Colonic mucosa (tissue), 4 donors: Measurements from ENCODE around the gene SPDYE1. TPM values are rescaled to one million over a fixed set of nuclear protein-coding genes. Genes with fewer than 3 reads are reported as not detected.

Experiments
- DNase-seq: peaks from one replicate; pipeline ENCODE4 v3.0.0-alpha.2; 2020
- H3K27ac ChIP-seq: fragments of 200-600 bp; one replicate; pipeline ENCODE4 v1.8.0; 2021
- H3K27me3 ChIP-seq: fragments of 200-600 bp; one replicate; pipeline ENCODE4 v1.8.0; 2021
- H3K36me3 ChIP-seq: fragments of 200-600 bp; one replicate; pipeline ENCODE4 v1.8.0; 2021
- H3K4me1 ChIP-seq: fragments of 200-600 bp; one replicate; pipeline ENCODE4 v1.8.0; 2021; ENCODE audit warnings: mild to moderate bottlenecking
- H3K4me3 ChIP-seq: fragments of 200-600 bp; one replicate; pipeline ENCODE4 v1.8.0; 2021
- H3K9ac ChIP-seq, 2 donors: one replicate each; pipeline ENCODE4 v1.7.0; 2013; ENCODE audit warnings: control low read depth in 2 of 2, low read depth in 2 of 2, low read length in 2 of 2
- H3K9me3 ChIP-seq: fragments of 200-600 bp; one replicate; pipeline ENCODE4 v1.8.0; 2021
- intact Hi-C: fragments of 100-400 bp; cut with DNase I; formaldehyde crosslinking; loops from one replicate; pipeline ENCODE4 v1.14.1; 2022
- microRNA-seq: library from miRNA; unstranded; fragments of <30 nt; microRNA quantifications from one replicate; pipeline ENCODE4, GENCODE V29; 2019
- total RNA-seq, 2 donors: library from RNA; stranded (reverse); fragmentation: NEBNext Ultra II Directional in 1 of 2; extraction: Animal tissue kit (Norgen Biotek cat#: 25700) in 1 of 2; gene quantifications; one replicate each; pipeline ENCODE4 v1.2.1, GENCODE V29; 2021
- TF ChIP-seq, protein P1 (sequence below): fragments of 200-600 bp; IDR thresholded peaks from one replicate; pipeline ENCODE4 v1.8.0; 2022; ENCODE audit warnings: antibody characterized with exemption, mild to moderate bottlenecking
- donor health status: healthy.
- donor health status: DM: no; HTN: no; CAD: no.
- donor health status: DM: no; HTN: no; CAD: no.

SPDYE1 gene
- total RNA-seq, 2 donors from 2014 or later, result not detected

DNA sequence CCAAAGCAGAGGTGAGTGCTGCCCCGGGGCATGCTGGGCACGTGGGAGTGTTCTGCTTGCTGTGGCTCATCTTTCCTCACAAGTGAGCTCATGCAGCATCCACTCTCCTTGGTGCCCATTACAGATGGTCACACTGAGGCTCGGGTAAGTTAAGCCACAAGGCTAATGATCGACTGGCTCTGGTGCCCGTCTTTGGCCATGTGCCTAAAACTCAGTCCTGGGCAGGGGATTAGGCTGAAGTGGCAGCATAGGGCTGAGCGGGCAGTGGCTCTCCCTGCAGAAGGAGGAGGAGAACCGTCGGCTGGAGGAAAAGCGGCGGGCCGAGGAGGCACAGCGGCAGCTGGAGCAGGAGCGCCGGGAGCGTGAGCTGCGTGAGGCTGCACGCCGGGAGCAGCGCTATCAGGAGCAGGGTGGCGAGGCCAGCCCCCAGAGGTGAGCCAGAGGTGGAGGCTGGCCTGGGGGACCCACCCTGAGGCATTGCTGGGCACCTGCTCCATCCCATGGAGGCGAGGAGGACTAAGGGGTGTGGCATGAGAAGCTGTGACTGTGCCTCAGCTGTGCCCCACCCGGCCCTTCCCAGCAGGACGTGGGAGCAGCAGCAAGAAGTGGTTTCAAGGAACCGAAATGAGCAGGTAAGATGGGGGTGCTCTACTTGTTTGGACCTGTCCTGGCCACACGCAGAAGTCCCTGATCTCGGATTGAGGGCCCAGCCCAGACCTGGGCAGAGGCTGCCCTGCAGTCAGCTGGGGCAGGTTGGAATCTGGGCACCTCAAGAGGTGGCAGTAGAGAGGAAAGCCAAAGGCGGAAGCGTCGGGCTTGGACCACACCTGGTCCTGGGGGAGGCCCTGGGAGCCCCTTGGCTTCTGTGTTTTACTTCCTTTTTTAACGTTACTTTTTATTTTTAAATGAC, 60.4 kb downstream of the SPDYE1 start:
- TF ChIP-seq, protein P1, sequence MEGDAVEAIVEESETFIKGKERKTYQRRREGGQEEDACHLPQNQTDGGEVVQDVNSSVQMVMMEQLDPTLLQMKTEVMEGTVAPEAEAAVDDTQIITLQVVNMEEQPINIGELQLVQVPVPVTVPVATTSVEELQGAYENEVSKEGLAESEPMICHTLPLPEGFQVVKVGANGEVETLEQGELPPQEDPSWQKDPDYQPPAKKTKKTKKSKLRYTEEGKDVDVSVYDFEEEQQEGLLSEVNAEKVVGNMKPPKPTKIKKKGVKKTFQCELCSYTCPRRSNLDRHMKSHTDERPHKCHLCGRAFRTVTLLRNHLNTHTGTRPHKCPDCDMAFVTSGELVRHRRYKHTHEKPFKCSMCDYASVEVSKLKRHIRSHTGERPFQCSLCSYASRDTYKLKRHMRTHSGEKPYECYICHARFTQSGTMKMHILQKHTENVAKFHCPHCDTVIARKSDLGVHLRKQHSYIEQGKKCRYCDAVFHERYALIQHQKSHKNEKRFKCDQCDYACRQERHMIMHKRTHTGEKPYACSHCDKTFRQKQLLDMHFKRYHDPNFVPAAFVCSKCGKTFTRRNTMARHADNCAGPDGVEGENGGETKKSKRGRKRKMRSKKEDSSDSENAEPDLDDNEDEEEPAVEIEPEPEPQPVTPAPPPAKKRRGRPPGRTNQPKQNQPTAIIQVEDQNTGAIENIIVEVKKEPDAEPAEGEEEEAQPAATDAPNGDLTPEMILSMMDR, result no peak
- no peak overlapping the region for H3K27ac ChIP-seq
- H3K9me3 ChIP-seq, result no peaks in the 10 kb centered on the region
- no peaks in the 10 kb centered on the region for H3K4me1 ChIP-seq
- no peak overlapping the region for H3K9ac ChIP-seq
- no peaks in the 10 kb centered on the region for H3K27me3 ChIP-seq
- H3K36me3 ChIP-seq, result peaks cover 26% of the 10 kb centered on the region
- no peak overlapping the region for H3K4me3 ChIP-seq
- intact Hi-C loops, result no loop called here
- DNase-seq, result no peak

DNA sequence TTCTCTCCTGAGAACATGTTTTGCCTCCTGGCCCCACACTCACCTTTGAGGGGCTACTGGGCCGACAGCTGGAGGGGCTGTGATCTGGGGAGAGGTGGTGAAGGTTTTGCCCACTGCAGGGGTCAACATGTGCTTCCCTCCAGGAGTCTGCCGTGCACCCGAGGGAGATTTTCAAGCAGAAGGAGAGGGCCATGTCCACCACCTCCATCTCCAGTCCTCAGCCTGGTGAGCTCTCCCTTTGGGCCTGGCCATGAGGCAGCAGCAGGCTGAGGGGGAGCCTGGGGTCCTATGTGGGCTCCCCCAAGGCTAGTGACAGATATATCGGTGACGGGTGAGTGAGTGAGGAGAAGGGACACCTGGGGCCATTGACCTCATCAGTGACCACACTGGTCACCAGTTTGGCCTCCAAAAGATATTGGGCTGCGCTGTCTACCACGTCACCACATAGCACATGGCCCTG, 61.1 kb downstream of the SPDYE1 start:
- Histone ChIP-seq H3K9me3 (no peaks in the 10 kb centered on the region), H3K36me3 (peaks cover 26% of the 10 kb centered on the region), H3K4me1 (no peaks in the 10 kb centered on the region), H3K4me3 (no peak overlapping the region), H3K27me3 (no peaks in the 10 kb centered on the region), H3K9ac (no peak overlapping the region), H3K27ac (no peak overlapping the region)
- TF ChIP-seq, protein P1, result no peak
- intact Hi-C loops, result no loop called here
- no peak for DNase-seq

- intact Hi-C loops, result no loop called here
- no peaks in the 10 kb centered on the region for H3K9me3 ChIP-seq
- H3K4me1 ChIP-seq, result no peaks in the 10 kb centered on the region
- no peaks in the 10 kb centered on the region for H3K27me3 ChIP-seq
- H3K36me3 ChIP-seq, result peaks cover 26% of the 10 kb centered on the region
- TF ChIP-seq, protein P1, result no peak
- no peak for DNase-seq
- H3K27ac ChIP-seq, result no peak overlapping the region
- no peak overlapping the region for H3K4me3 ChIP-seq
- no peak overlapping the region for H3K9ac ChIP-seq
Observed at GRCh38 chr7:44059219-44060090, 61.8 kb downstream of the SPDYE1 start.

Small RNA genes lying within 50 kb of the gene (microRNA-seq; reads per million reads assigned to microRNA genes)
- gene MIR6837, result not detected

Other genes with a start within 250 kb of the SPDYE1 start
- 10 to 100 TPM in 1 of 2 donors, 1 to 10 TPM in 1; 5.4 to 14.7 TPM for gene BLVRA, start 239.2 kb upstream of the SPDYE1 start, total RNA-seq
- 100 to 1,000 TPM; 102 to 160 TPM for gene MRPS24, start 128.4 kb upstream of the SPDYE1 start, total RNA-seq
- 10 to 100 TPM; 45.5 to 65.7 TPM for gene URGCP, start 91.3 kb upstream of the SPDYE1 start, total RNA-seq
- gene UBE2D4, start 71.5 kb upstream of the SPDYE1 start, total RNA-seq, result 10 to 100 TPM in 1 of 2 donors, 1 to 10 TPM in 1; 8.9 to 12.8 TPM
- 100 to 1,000 TPM in 1 of 2 donors, 10 to 100 TPM in 1; 81.4 to 106 TPM for gene DBNL, start 46.8 kb downstream of the SPDYE1 start, total RNA-seq
- under 1 TPM; 0.29 to 0.52 TPM for gene PGAM2, start 67.7 kb downstream of the SPDYE1 start, total RNA-seq
- gene POLM, start 84.6 kb downstream of the SPDYE1 start, total RNA-seq, result 10 to 100 TPM; 17.2 to 25.9 TPM
- 10 to 100 TPM; 21.4 to 30.4 TPM for gene AEBP1, start 106.4 kb downstream of the SPDYE1 start, total RNA-seq
- gene POLD2, start 125.7 kb downstream of the SPDYE1 start, total RNA-seq, result 100 to 1,000 TPM in 1 of 2 donors, 10 to 100 TPM in 1; 54.8 to 161 TPM
- 1 to 10 TPM in 1 of 2 donors, not detected in 1; 2.2 TPM for gene MYL7, start 143.4 kb downstream of the SPDYE1 start, total RNA-seq
- under 1 TPM; 0.17 to 0.19 TPM for gene GCK, start 191.5 kb downstream of the SPDYE1 start, total RNA-seq
- gene YKT6, start 203.1 kb downstream of the SPDYE1 start, total RNA-seq, result 100 to 1,000 TPM in 1 of 2 donors, 10 to 100 TPM in 1; 83.0 to 103 TPM